MM.1S (cell line): ENCODE results near the gene PACC1.
"Not testable (repeated sequence)": the region's sequence is repeated elsewhere in the genome, so short reads cannot be mapped to it uniquely, and the experiment has no call there.

Source experiments
- DNase-seq: peaks from one replicate; pipeline ENCODE4 v3.0.0-alpha.2; 2015
- H2AFZ ChIP-seq: fragments of 300-600 bp; sonication (generic); 2 replicates; pipeline ENCODE4 v1.6.0; 2016; ENCODE audit warnings: antibody characterized with exemption, low read length
- H3F3A ChIP-seq: fragments of 300-600 bp; sonication (generic); 2 replicates; pipeline ENCODE4 v1.6.1; 2016; ENCODE audit warnings: mild to moderate bottlenecking, antibody characterized with exemption, low read length, moderate library complexity, mixed read lengths; ENCODE audit not compliant: insufficient read depth
- H3K27ac ChIP-seq: fragments of 300-600 bp; sonication (generic); 2 replicates; pipeline ENCODE4 v1.5.1; 2016; ENCODE audit warnings: mild to moderate bottlenecking, low read length
- H3K27me3 ChIP-seq: fragments of 300-600 bp; sonication (generic); replicated peaks from 2 replicates; pipeline ENCODE4 v1.6.0; 2016; ENCODE audit warnings: low read length; ENCODE audit not compliant: insufficient read depth
- H3K36me3 ChIP-seq: fragments of 300-600 bp; sonication (generic); replicated peaks from 2 replicates; pipeline ENCODE4 v1.6.1; 2016; ENCODE audit warnings: mild to moderate bottlenecking, low read length, mixed read lengths; ENCODE audit not compliant: insufficient read depth
- H3K4me1 ChIP-seq: fragments of 300-600 bp; sonication (generic); 2 replicates; pipeline ENCODE4 v1.6.1; 2016; ENCODE audit warnings: low read length, mixed read lengths
- H3K4me2 ChIP-seq: fragments of 300-600 bp; sonication (generic); 2 replicates; pipeline ENCODE4 v1.6.0; 2016; ENCODE audit warnings: low read depth, low read length
- H3K4me3 ChIP-seq: fragments of 300-600 bp; sonication (generic); 2 replicates; pipeline ENCODE4 v1.5.1; 2016; ENCODE audit warnings: low read length, mixed read lengths
- H3K79me2 ChIP-seq: fragments of 300-600 bp; sonication (generic); 2 replicates; pipeline ENCODE4 v1.6.1; 2016; ENCODE audit warnings: mixed run types, low read length, mixed read lengths
- H3K9ac ChIP-seq: fragments of 300-600 bp; sonication (generic); 2 replicates; pipeline ENCODE4 v1.6.1; 2016; ENCODE audit warnings: low read length, mixed read lengths
- H3K9me2 ChIP-seq: fragments of 300-600 bp; sonication (generic); replicated peaks from 2 replicates; pipeline ENCODE4 v1.6.1; 2016; ENCODE audit warnings: mild to moderate bottlenecking, low read length, mixed read lengths; ENCODE audit not compliant: insufficient read depth
- H3K9me3 ChIP-seq: fragments of 300-600 bp; sonication (generic); replicated peaks from 2 replicates; pipeline ENCODE4 v1.6.1; 2016; ENCODE audit warnings: mild to moderate bottlenecking, low read length, mixed read lengths; ENCODE audit not compliant: insufficient read depth
- H4K20me1 ChIP-seq: fragments of 300-600 bp; sonication (generic); 2 replicates; pipeline ENCODE4 v1.6.1; 2016; ENCODE audit warnings: mild to moderate bottlenecking, low read length, moderate library complexity, mixed read lengths; ENCODE audit not compliant: insufficient read depth
- EZH2 ChIP-seq: fragments of 300-600 bp; sonication (generic); optimal IDR thresholded peaks from 2 replicates; pipeline ENCODE3; 2017; ENCODE audit warnings: low read depth, mild to moderate bottlenecking, antibody characterized with exemption, low read length, mixed read lengths
- EZH2phosphoT487 ChIP-seq: fragments of 300-600 bp; sonication (generic); IDR thresholded peaks from 2 replicates; pipeline ENCODE4 v1.6.1; 2018; ENCODE audit warnings: antibody characterized with exemption, low read length
- TF ChIP-seq, protein P1 (sequence below): fragments of 300-600 bp; sonication (generic); IDR thresholded peaks from 2 replicates; pipeline ENCODE4 v1.5.1; 2016; ENCODE audit warnings: antibody characterized with exemption, low read length, mixed read lengths

PACC1 gene

DNA sequence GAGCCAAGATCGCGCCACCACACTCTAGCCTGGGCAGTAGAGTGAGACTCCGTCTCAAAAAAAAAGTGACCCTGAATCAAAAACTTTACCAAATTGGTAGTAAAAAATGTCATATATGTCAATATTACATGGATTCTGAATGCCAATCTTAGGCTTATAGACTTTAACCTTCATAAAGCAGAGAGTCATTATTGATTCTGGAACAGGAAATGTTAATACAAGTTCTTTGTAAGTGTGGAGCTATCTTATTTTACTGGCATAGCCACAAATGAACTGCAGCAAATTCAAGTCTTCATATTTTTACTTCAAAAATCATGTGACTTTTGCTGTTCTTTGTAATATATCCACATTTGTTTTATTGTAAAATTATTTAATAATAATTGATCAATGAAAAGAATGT is 88.1 kb downstream of the PACC1 start:
- Histone ChIP-seq H3F3A (no peaks in the 10 kb centered on the region), H3K36me3 (no peaks in the 10 kb centered on the region), H2AFZ (no peak overlapping the region), H4K20me1 (no peaks in the 10 kb centered on the region), H3K27me3 (no peaks in the 10 kb centered on the region), H3K9me2 (no peaks in the 10 kb centered on the region), H3K4me2 (no peak overlapping the region), H3K9ac (no peak overlapping the region), H3K27ac (no peak overlapping the region), H3K4me3 (no peak overlapping the region), H3K79me2 (peaks cover 9% of the 10 kb centered on the region; the same call in 1 of the 2 replicates), H3K9me3 (no peaks in the 10 kb centered on the region), H3K4me1 (no peaks in the 10 kb centered on the region)
- no peak for DNase-seq
- TF ChIP-seq, protein P1, sequence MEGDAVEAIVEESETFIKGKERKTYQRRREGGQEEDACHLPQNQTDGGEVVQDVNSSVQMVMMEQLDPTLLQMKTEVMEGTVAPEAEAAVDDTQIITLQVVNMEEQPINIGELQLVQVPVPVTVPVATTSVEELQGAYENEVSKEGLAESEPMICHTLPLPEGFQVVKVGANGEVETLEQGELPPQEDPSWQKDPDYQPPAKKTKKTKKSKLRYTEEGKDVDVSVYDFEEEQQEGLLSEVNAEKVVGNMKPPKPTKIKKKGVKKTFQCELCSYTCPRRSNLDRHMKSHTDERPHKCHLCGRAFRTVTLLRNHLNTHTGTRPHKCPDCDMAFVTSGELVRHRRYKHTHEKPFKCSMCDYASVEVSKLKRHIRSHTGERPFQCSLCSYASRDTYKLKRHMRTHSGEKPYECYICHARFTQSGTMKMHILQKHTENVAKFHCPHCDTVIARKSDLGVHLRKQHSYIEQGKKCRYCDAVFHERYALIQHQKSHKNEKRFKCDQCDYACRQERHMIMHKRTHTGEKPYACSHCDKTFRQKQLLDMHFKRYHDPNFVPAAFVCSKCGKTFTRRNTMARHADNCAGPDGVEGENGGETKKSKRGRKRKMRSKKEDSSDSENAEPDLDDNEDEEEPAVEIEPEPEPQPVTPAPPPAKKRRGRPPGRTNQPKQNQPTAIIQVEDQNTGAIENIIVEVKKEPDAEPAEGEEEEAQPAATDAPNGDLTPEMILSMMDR, result no peak

GRCh38 chr1:212323066-212323465 is 91.6 kb downstream of the PACC1 start:
- TF ChIP-seq EZH2phosphoT487 (no peak), EZH2 (no peak)
- TF ChIP-seq, protein P1, result no peak
- no peak for DNase-seq
- no peaks in the 10 kb centered on the region for H3K4me1 ChIP-seq
- H4K20me1 ChIP-seq, result no peaks in the 10 kb centered on the region
- H3K4me2 ChIP-seq, result no peak overlapping the region
- no peak overlapping the region for H3K27ac ChIP-seq
- H3K27me3 ChIP-seq, result no peaks in the 10 kb centered on the region
- H3K79me2 ChIP-seq, result peaks cover 4% of the 10 kb centered on the region; the same call in 1 of the 2 replicates
- H3F3A ChIP-seq, result no peaks in the 10 kb centered on the region
- H3K9me2 ChIP-seq, result no peaks in the 10 kb centered on the region
- no peaks in the 10 kb centered on the region for H3K9me3 ChIP-seq
- H3K36me3 ChIP-seq, result no peaks in the 10 kb centered on the region
- H3K4me3 ChIP-seq, result no peak overlapping the region
- H3K9ac ChIP-seq, result no peak overlapping the region
- H2AFZ ChIP-seq, result no peak overlapping the region

GRCh38 chr1:212321031-212321430 is 93.7 kb downstream of the PACC1 start:
- H3K9me2 ChIP-seq, H3F3A ChIP-seq, H3K27me3 ChIP-seq, H3K9me3 ChIP-seq, H4K20me1 ChIP-seq, H2AFZ ChIP-seq, DNase-seq, H3K4me1 ChIP-seq, H3K4me2 ChIP-seq, H3K9ac ChIP-seq, H3K36me3 ChIP-seq, H3K4me3 ChIP-seq, H3K27ac ChIP-seq: not testable (repeated sequence)
- H3K79me2 ChIP-seq, result peaks cover 18% of the 10 kb centered on the region

GRCh38 chr1:212317916-212318315 is 96.8 kb downstream of the PACC1 start:
- Histone ChIP-seq H4K20me1 (no peaks in the 10 kb centered on the region; the same call in 1 of the 2 replicates), H3K27me3 (no peaks in the 10 kb centered on the region), H3K27ac (no peak overlapping the region), H3K4me1 (no peaks in the 10 kb centered on the region), H2AFZ (no peak overlapping the region), H3K36me3 (no peaks in the 10 kb centered on the region), H3K4me3 (no peak overlapping the region), H3K4me2 (no peak overlapping the region), H3K79me2 (peaks cover 30% of the 10 kb centered on the region), H3K9me3 (no peaks in the 10 kb centered on the region), H3K9ac (no peak overlapping the region), H3K9me2 (no peaks in the 10 kb centered on the region), H3F3A (no peaks in the 10 kb centered on the region; the same call in 1 of the 2 replicates)
- DNase-seq, result no peak
- TF ChIP-seq, protein P1, result no peak
- TF ChIP-seq EZH2, result no peak
- TF ChIP-seq EZH2phosphoT487, result no peak
